Kidney (tissue), 14 donors: ENCODE results near the gene VWC2. TPM values are rescaled to one million over a fixed set of nuclear protein-coding genes. Genes with fewer than 3 reads are reported as not detected.

Source experiments
- DNase-seq, 5 donors: peaks; one replicate each; pipeline ENCODE4 v3.0.0-alpha.2; 2013 to 2020
- FAIRE-seq: peaks from 2 replicates; lab custom pipeline; 2012; peaks lifted over from hg19 to GRCh38; lab: Jason Lieb, UNC
- H3K27ac ChIP-seq, 2 donors: one replicate each; pipeline ENCODE4 v1.7.0; 2013; ENCODE audit warnings: low read depth in 2 of 2, low read length in 2 of 2, inconsistent platforms in 1 of 2
- H3K27me3 ChIP-seq: one replicate; pipeline ENCODE4 v1.7.1; 2013; ENCODE audit warnings: low read length, inconsistent platforms; ENCODE audit not compliant: control insufficient read depth, insufficient read depth
- H3K36me3 ChIP-seq, 3 donors: one replicate each; pipeline versions ENCODE4 v1.7.0 to v1.7.1; 2013; ENCODE audit warnings: low read length in 3 of 3, control low read depth in 1 of 3, inconsistent platforms in 1 of 3; ENCODE audit not compliant: insufficient read depth in 3 of 3, control insufficient read depth in 2 of 3
- H3K4me1 ChIP-seq, 3 donors: one replicate each; pipeline versions ENCODE4 v1.7.0 to v1.7.1; 2013; ENCODE audit warnings: low read length in 3 of 3, inconsistent platforms in 1 of 3, low read depth in 1 of 3; ENCODE audit not compliant: control insufficient read depth in 2 of 3, insufficient read depth in 2 of 3
- H3K4me3 ChIP-seq, 3 donors: one replicate each; pipeline versions ENCODE4 v1.7.0 to v1.8.1; 2013; ENCODE audit warnings: low read length in 3 of 3, control low read depth in 1 of 3, inconsistent platforms in 1 of 3
- H3K9ac ChIP-seq, 3 donors: one replicate each; pipeline versions ENCODE4 v1.7.0 to v1.7.1; 2013; ENCODE audit warnings: low read length in 3 of 3, control low read depth in 1 of 3, inconsistent platforms in 1 of 3
- H3K9me3 ChIP-seq, 3 donors: one replicate each; pipeline versions ENCODE4 v1.7.0 to v1.7.1; 2013; ENCODE audit warnings: low read length in 3 of 3, control low read depth in 1 of 3, inconsistent platforms in 1 of 3; ENCODE audit not compliant: control insufficient read depth in 2 of 3, insufficient read depth in 1 of 3
- intact Hi-C: fragments of 100-400 bp; cut with DNase I; formaldehyde crosslinking; loops from one replicate; pipeline ENCODE4 v1.11.1; 2022
- polyA plus RNA-seq: library from polyadenylated mRNA; stranded (reverse); fragments of 350-450 nt; fragmentation: Illumina TruSeq; extraction: RNeasy Lipid Tissue Mini Kit (QIAGEN cat#74804); gene quantifications from one replicate; pipeline ENCODE4 v1.2.3, GENCODE V29; 2014; ENCODE audit warnings: low read depth, low replicate concordance; ENCODE audit not compliant: insufficient read depth
- total RNA-seq: library from RNA; stranded (reverse); fragmentation: NEBNext Ultra II Directional; extraction: Animal tissue kit (Norgen Biotek cat#: 25700); gene quantifications from one replicate; pipeline ENCODE4 v1.2.1, GENCODE V29; 2021
- TF ChIP-seq, protein P1 (sequence below): IDR thresholded peaks from 3 replicates; pipeline ENCODE4 v1.5.1; 2012; ENCODE audit warnings: mild to moderate bottlenecking, moderate library complexity, borderline replicate concordance; ENCODE audit not compliant: insufficient read depth; ENCODE audit errors: extremely low read depth
- donor health status: control.
- donor health status: control.
- donor health status: control.
- donor health status: control.
- donor health status: control.
- donor health status: DM: yes; HTN: yes; CAD: no.
- donor health status: Normal renal cell carcinoma (clear cell type).

Gene VWC2
- total and polyA plus RNA-seq, 2 donors from 2014 or later = 0.06 to 0.13 TPM

DNA sequence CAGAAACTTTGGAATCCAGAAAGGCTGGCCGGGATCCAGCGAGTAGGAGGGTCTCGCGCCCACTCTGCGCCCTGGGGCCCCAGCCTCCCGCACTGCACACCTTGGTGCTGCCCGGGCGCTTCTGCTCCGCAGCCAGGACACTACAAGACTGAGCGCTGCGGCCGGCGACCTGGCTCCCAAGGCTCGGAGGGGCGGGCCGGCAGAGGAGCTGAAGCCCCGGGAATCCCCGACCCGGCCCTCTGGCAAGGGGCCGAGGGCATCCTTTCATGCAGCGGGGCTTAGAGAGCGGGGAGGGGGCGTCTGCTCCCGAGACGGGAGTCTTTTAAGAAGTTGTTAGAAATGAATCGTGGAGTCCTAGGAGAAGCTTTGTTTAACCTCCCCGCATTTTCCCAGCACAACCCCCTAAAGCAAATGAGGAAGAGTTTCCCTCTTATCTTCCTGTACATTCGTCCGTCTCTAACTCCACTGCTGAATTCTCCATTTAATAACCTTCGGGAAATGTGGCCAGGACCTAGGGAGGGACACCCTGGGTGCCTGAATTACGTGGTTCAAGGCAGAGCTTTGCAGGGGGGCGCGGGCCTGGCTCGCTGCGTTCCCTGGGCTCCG lies 1.1 kb downstream of the VWC2 start:
- intact Hi-C loops = no loop called here
- H3K9ac ChIP-seq = no peak overlapping the region

DNA sequence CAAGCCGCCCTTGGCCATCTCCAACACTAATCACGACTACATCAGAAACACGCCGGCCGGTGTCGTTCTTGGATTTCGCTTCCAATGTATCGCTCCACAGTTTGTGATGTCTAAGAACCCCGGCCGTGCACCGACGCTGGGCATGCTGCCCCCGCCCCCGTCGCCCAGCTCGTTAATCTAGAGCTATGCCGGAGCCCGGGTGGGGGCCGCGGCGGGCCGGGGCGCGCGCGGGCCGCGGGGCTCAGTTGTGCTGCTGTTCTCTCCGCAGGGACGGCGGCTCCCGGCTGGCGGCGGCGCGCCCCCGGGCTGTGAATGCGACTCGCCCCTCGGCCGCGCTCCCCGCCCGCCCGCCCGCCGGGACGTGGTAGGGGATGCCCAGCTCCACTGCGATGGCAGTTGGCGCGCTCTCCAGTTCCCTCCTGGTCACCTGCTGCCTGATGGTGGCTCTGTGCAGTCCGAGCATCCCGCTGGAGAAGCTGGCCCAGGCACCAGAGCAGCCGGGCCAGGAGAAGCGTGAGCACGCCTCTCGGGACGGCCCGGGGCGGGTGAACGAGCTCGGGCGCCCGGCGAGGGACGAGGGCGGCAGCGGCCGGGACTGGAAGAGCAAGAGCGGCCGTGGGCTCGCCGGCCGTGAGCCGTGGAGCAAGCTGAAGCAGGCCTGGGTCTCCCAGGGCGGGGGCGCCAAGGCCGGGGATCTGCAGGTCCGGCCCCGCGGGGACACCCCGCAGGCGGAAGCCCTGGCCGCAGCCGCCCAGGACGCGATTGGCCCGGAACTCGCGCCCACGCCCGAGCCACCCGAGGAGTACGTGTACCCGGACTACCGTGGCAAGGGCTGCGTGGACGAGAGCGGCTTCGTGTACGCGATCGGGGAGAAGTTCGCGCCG lies 1.9 kb downstream of the VWC2 start:
- TF ChIP-seq, protein P1, sequence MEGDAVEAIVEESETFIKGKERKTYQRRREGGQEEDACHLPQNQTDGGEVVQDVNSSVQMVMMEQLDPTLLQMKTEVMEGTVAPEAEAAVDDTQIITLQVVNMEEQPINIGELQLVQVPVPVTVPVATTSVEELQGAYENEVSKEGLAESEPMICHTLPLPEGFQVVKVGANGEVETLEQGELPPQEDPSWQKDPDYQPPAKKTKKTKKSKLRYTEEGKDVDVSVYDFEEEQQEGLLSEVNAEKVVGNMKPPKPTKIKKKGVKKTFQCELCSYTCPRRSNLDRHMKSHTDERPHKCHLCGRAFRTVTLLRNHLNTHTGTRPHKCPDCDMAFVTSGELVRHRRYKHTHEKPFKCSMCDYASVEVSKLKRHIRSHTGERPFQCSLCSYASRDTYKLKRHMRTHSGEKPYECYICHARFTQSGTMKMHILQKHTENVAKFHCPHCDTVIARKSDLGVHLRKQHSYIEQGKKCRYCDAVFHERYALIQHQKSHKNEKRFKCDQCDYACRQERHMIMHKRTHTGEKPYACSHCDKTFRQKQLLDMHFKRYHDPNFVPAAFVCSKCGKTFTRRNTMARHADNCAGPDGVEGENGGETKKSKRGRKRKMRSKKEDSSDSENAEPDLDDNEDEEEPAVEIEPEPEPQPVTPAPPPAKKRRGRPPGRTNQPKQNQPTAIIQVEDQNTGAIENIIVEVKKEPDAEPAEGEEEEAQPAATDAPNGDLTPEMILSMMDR = no peak
- H3K9me3 ChIP-seq = no peaks in the 10 kb centered on the region
- H3K27ac ChIP-seq = no peak overlapping the region
- H3K4me3 ChIP-seq = peak overlapping the region in 1 of 3 donors; percentile 35
- intact Hi-C loops = no loop called here
- H3K27me3 ChIP-seq = no peaks in the 10 kb centered on the region
- no peak overlapping the region for H3K9ac ChIP-seq
- FAIRE-seq = no peak
- peak in 4 of 5 donors; percentile 51 to 59 (median 56) for DNase-seq
- peaks cover 0 to 6% (median 0%) of the 10 kb centered on the region in 3 donors for H3K4me1 ChIP-seq
- no peaks in the 10 kb centered on the region for H3K36me3 ChIP-seq

More for the DNA sequence above, 1.1 kb downstream of the VWC2 start:
- FAIRE-seq = no peak
- no peaks in the 10 kb centered on the region for H3K27me3 ChIP-seq
- peaks cover 0 to 6% (median 0%) of the 10 kb centered on the region in 3 donors for H3K4me1 ChIP-seq
- H3K9me3 ChIP-seq = no peaks in the 10 kb centered on the region
- H3K4me3 ChIP-seq = peak overlapping the region in 1 of 3 donors; percentile 35
- H3K27ac ChIP-seq = no peak overlapping the region
- no peaks in the 10 kb centered on the region for H3K36me3 ChIP-seq
- TF ChIP-seq, protein P1 = no peak
- DNase-seq = peak in 4 of 5 donors; percentile 31 to 54 (median 43)

DNA sequence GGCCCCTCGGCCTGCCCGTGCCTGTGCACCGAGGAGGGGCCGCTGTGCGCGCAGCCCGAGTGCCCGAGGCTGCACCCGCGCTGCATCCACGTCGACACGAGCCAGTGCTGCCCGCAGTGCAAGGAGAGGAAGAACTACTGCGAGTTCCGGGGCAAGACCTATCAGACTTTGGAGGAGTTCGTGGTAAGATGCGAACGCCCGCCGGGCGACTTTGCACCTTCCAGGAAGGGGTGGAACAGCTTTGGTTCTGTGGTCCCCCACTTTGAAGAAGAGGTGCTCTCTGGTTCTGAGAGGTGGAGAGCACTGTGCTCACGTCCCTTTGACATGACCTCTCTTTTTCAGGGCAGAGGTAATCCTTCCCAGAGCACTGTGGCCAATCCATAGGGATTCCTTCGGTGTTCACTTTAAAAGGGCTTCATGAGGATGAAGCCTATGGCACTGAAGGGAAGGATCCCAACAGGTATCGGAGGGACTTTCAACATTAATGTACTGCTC lies 2.6 kb downstream of the VWC2 start:
- no peak overlapping the region for H3K9ac ChIP-seq
- no peak overlapping the region for H3K27ac ChIP-seq
- peaks cover 0 to 6% (median 0%) of the 10 kb centered on the region in 3 donors for H3K4me1 ChIP-seq
- no peak for FAIRE-seq
- no peak for DNase-seq
- H3K36me3 ChIP-seq = no peaks in the 10 kb centered on the region
- intact Hi-C loops = no loop called here
- no peaks in the 10 kb centered on the region for H3K27me3 ChIP-seq
- no peaks in the 10 kb centered on the region for H3K9me3 ChIP-seq
- TF ChIP-seq, protein P1 = no peak
- no peak overlapping the region for H3K4me3 ChIP-seq
